Body of pancreas (tissue), 4 donors: ENCODE measurements around the gene ATP2C2.

Experiments
- POLR2A ChIP-seq, 3 donors: fragments of 450-650 bp; IDR thresholded peaks; one replicate each; pipeline ENCODE4 v1.6.1; 2016; ENCODE audit warnings: antibody characterized with exemption in 3 of 3, mild to moderate bottlenecking in 2 of 3
- TF ChIP-seq, protein P1 (sequence below), 7 experiments: fragments of 450-650 bp in 4 of 7; fragments of 200-600 bp in 3 of 7; sonication (generic) in 3 of 7; IDR thresholded peaks; one replicate each; pipeline ENCODE4 v1.5.1; 2016 to 2019; ENCODE audit warnings: antibody characterized with exemption in 7 of 7

DNA sequence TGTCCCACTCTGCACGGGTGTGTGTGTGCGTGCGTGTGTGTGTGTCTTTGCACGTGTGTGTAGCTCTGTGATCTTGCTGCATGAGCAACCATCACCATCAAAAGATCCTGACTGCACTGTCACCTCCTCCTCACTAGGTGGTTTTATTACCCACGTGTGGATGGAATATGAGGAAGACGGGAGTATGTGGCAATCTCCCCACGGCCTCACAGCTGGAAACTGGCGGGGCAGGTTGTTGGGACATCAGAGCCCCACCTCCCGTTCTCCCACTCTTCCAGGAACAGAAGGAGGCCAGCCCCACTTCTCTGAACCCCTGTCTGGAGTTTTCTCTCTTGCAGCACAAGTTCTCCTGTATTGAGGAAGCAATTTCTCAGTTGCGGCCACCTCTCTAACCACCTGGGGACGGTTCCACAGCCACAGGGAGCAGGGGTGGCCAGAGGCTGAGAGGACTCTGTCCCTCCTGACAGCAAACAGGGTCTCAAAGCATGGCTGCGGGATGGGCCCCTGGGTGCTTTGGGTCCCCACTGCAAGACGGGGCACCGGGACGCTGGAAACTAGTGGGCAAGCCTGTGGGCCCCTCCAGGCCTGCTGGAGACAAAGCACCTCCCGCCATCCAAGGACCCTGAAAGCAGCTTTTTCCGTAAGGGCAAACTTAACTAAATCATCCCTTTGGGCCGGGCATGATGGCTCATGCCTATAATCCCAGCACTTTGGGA, 27.9 kb upstream of the ATP2C2 start:
- TF ChIP-seq, protein P1, sequence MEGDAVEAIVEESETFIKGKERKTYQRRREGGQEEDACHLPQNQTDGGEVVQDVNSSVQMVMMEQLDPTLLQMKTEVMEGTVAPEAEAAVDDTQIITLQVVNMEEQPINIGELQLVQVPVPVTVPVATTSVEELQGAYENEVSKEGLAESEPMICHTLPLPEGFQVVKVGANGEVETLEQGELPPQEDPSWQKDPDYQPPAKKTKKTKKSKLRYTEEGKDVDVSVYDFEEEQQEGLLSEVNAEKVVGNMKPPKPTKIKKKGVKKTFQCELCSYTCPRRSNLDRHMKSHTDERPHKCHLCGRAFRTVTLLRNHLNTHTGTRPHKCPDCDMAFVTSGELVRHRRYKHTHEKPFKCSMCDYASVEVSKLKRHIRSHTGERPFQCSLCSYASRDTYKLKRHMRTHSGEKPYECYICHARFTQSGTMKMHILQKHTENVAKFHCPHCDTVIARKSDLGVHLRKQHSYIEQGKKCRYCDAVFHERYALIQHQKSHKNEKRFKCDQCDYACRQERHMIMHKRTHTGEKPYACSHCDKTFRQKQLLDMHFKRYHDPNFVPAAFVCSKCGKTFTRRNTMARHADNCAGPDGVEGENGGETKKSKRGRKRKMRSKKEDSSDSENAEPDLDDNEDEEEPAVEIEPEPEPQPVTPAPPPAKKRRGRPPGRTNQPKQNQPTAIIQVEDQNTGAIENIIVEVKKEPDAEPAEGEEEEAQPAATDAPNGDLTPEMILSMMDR (IDR thresholded peaks at IDR 0.05), result no peak
- no peak for TF ChIP-seq POLR2A (IDR thresholded peaks at IDR 0.05)
